Panc1 (cell line): ENCODE results near the gene SLC9A9. TPM values are rescaled to one million over a fixed set of nuclear protein-coding genes. Genes with fewer than 3 reads are reported as not detected.

Experiments used
- ATAC-seq: fragments of 200-7000 bp; cut with Tn5 transposase; 2 replicates; pipeline ENCODE4 v1.9.1; 2020; ENCODE audit warnings: mild to moderate bottlenecking, moderate library complexity
- BruUV-seq: library from RNA; stranded (reverse); fragments of 400-500 nt; replicated peaks from 2 replicates; lab custom pipeline; 2021; lab: Mats Ljungman, UMichigan
- CTCF ChIA-PET: fragments of 300-600 bp; sonication (Branson Sonifier 250); formaldehyde crosslinking; loops from one replicate; lab custom pipeline; 2022; ENCODE audit warnings: antibody characterized with exemption; lab: Charles Lee
- POLR2A ChIA-PET: fragments of 300-600 bp; sonication (Branson Sonifier 250); formaldehyde crosslinking; loops from one replicate; lab custom pipeline; 2022; ENCODE audit warnings: antibody characterized with exemption; lab: Charles Lee
- DNase-seq: peaks from one replicate; pipeline ENCODE4 v3.0.0-alpha.2; 2010; ENCODE audit warnings: low read depth, low spot score
- H3K27ac ChIP-seq: 2 replicates; pipeline ENCODE4 v1.5.1; 2011; ENCODE audit warnings: mild to moderate bottlenecking, low read length, inconsistent platforms
- H3K27me3 ChIP-seq: fragments of 200-500 bp; sonication (Bioruptor generic); 2 replicates; pipeline ENCODE4 v1.6.0; 2014; ENCODE audit warnings: low read length, inconsistent platforms; ENCODE audit not compliant: control insufficient read depth, insufficient read depth
- H3K36me3 ChIP-seq: fragments of 200-500 bp; sonication (Bioruptor generic); 2 replicates; pipeline ENCODE4 v1.5.1; 2014; ENCODE audit warnings: inconsistent platforms, mild to moderate bottlenecking, low read length, moderate library complexity; ENCODE audit not compliant: control insufficient read depth, insufficient read depth
- H3K4me1 ChIP-seq: 2 replicates; pipeline ENCODE4 v1.5.1; 2011; ENCODE audit warnings: inconsistent platforms, mild to moderate bottlenecking, low read length, moderate library complexity; ENCODE audit not compliant: control insufficient read depth, insufficient read depth
- H3K4me3 ChIP-seq, 2 experiments: 2 replicates each; pipeline ENCODE4 v1.5.1; 2011 to 2012; ENCODE audit warnings: low read depth in 2 of 2, low read length in 2 of 2, mild to moderate bottlenecking in 2 of 2, inconsistent platforms in 1 of 2, moderate library complexity in 1 of 2
- H3K9me3 ChIP-seq: fragments of 200-500 bp; sonication (Bioruptor generic); 2 replicates; pipeline ENCODE4 v1.5.1; 2014; ENCODE audit warnings: low read depth, mild to moderate bottlenecking, inconsistent platforms, low read length, moderate library complexity; ENCODE audit not compliant: control insufficient read depth, insufficient read depth
- CTCF ChIP-seq: fragments of 450-650 bp; IDR thresholded peaks from 2 replicates; pipeline ENCODE4 v1.5.1; 2017; ENCODE audit warnings: mild to moderate bottlenecking
- POLR2AphosphoS5 ChIP-seq: IDR thresholded peaks from 2 replicates; pipeline ENCODE4 v1.6.1; 2012; ENCODE audit warnings: mild to moderate bottlenecking, low read depth, low read length, moderate library complexity
- REST ChIP-seq, 2 experiments: IDR thresholded peaks; 2 replicates each; pipeline ENCODE4 v1.6.1; 2011 to 2012; ENCODE audit warnings: low read depth in 2 of 2, control low read depth in 1 of 2, low read length in 1 of 2, mild to moderate bottlenecking in 1 of 2, moderate library complexity in 1 of 2; ENCODE audit not compliant: insufficient read depth in 1 of 2
- SIN3A ChIP-seq: IDR thresholded peaks from 2 replicates; pipeline ENCODE4 v1.6.1; 2012; ENCODE audit warnings: low read depth, mild to moderate bottlenecking, low read length, moderate library complexity, borderline replicate concordance; ENCODE audit not compliant: insufficient read depth
- TCF7L2 ChIP-seq: IDR thresholded peaks from 2 replicates; pipeline ENCODE4 v1.6.1; 2011; ENCODE audit warnings: mild to moderate bottlenecking, low read depth, low read length, inconsistent platforms
- in situ Hi-C: cut with HindIII; loops from 2 replicates; pipeline ENCODE4 v1.10.0; 2016; ENCODE audit warnings: low sequenced_read_pairs, low pct_unique_long_range_greater_than_20kb
- intact Hi-C: fragments of 100-400 bp; cut with micrococcal nuclease; formaldehyde crosslinking; loops from one replicate; pipeline ENCODE4 v1.10.0; 2022; ENCODE audit not compliant: unreplicated experiment
- total RNA-seq: library from RNA; stranded (reverse); gene quantifications from one replicate; pipeline ENCODE4 v1.2.1, GENCODE V29; 2021; ENCODE audit not compliant: unreplicated experiment

Gene SLC9A9
- total RNA-seq, 1 experiment from 2014 or later, result not detected

- CTCF ChIA-PET, result no interaction called here
- H3K9me3 ChIP-seq, result no peaks in the 10 kb centered on the region
- ATAC-seq, result no peak
- no peak overlapping the region for H3K4me3 ChIP-seq
- in situ Hi-C loops (no loop called here), intact Hi-C loops (no loop called here)
- H3K4me1 ChIP-seq, result no peaks in the 10 kb centered on the region
- no peaks in the 10 kb centered on the region for H3K27me3 ChIP-seq
- no peaks in the 10 kb centered on the region for H3K36me3 ChIP-seq
- POLR2A ChIA-PET, result no interaction called here
- H3K27ac ChIP-seq, result no peak overlapping the region
- DNase-seq, result no peak
- no peak for TF ChIP-seq CTCF
- TF ChIP-seq POLR2AphosphoS5, result no peak
- TF ChIP-seq TCF7L2, result no peak
- no peak for TF ChIP-seq REST (IDR thresholded peaks at IDR 0.05; ENCODE audit: insufficient read depth in 1 of 2, low read depth in 2 of 2, low read length in 1 of 2)
- no peak for TF ChIP-seq SIN3A
- BruUV-seq, result no TSS peak
Observed at GRCh38 chr3:143737065-143737464, 111.2 kb downstream of the SLC9A9 start.

- H3K27ac ChIP-seq, result no peak overlapping the region
- in situ Hi-C loops (no loop called here), intact Hi-C loops (no loop called here)
- ChIA-PET CTCF (no interaction called here), POLR2A (no interaction called here)
- no peak for ATAC-seq
- no peak overlapping the region for H3K4me3 ChIP-seq
- H3K9me3 ChIP-seq, result no peaks in the 10 kb centered on the region
- DNase-seq, result no peak
- TF ChIP-seq REST (IDR thresholded peaks at IDR 0.05; ENCODE audit: insufficient read depth in 1 of 2, low read depth in 2 of 2, low read length in 1 of 2) (no peak), TCF7L2 (no peak), SIN3A (no peak), POLR2AphosphoS5 (no peak), CTCF (no peak)
- H3K4me1 ChIP-seq, result no peaks in the 10 kb centered on the region
- BruUV-seq, result no TSS peak
- no peaks in the 10 kb centered on the region for H3K36me3 ChIP-seq
- no peaks in the 10 kb centered on the region for H3K27me3 ChIP-seq
Observed at GRCh38 chr3:143736205-143736997, 111.9 kb downstream of the SLC9A9 start.
